Nephron progenitor cell (in vitro differentiated cells): ENCODE measurements around the gene PPP6C.
A peak's percentile ranks its signal among the peaks of the same experiment; 100 is the strongest.
"Not testable (repeated sequence)": the region's sequence is repeated elsewhere in the genome, so short reads cannot be mapped to it uniquely, and the experiment has no call there.

ENCODE experiments used
- DNase-seq: peaks from one replicate; pipeline ENCODE4 v3.0.0; 2021
- H3K27ac Mint-ChIP-seq: 2 replicates; pipeline ENCODE4 v1.8.0; 2021; ENCODE audit warnings: mild to moderate bottlenecking, moderate library complexity, mixed read lengths
- H3K27me3 Mint-ChIP-seq: 2 replicates; pipeline ENCODE4 v1.8.0; 2021; ENCODE audit warnings: mild to moderate bottlenecking, low read depth, mixed read lengths; ENCODE audit not compliant: poor library complexity
- H3K36me3 Mint-ChIP-seq: 2 replicates; pipeline ENCODE4 v1.8.0; 2021; ENCODE audit warnings: low read depth, mixed read lengths
- H3K4me1 Mint-ChIP-seq: 2 replicates; pipeline ENCODE4 v1.8.0; 2021; ENCODE audit warnings: mixed read lengths
- H3K4me3 Mint-ChIP-seq: 2 replicates; pipeline ENCODE4 v1.8.0; 2021; ENCODE audit warnings: mild to moderate bottlenecking, moderate library complexity, mixed read lengths
- H3K9me3 Mint-ChIP-seq: 2 replicates; pipeline ENCODE4 v1.8.0; 2021; ENCODE audit warnings: mild to moderate bottlenecking, moderate library complexity, mixed read lengths
- TF ChIP-seq, protein P1 (sequence below): fragments of 200-600 bp; sonication (generic); IDR thresholded peaks from 2 replicates; pipeline ENCODE4 v1.5.0; 2021; ENCODE audit warnings: antibody characterized with exemption

The PPP6C gene

DNA sequence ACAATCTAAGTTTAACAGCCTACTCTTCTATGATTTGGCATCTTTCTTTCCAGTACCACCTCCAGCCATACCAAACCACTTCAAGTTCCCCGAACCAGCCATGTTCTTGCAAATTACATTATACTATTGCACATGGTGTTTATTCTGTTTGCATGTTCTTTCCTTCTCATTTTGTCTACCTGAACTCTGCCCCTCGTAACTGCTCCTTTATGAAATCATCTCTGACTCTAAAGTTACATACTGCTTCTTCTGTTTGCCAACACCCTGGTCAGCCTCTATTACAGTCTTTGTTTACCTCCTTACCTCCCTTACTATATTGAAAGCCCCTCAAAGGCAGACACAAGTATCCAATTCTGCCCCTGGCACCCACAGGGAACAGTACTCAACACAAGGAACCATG is 6.0 kb downstream of the PPP6C start:
- Mint-ChIP-seq H3K27ac (no peak overlapping the region), H3K9me3 (peaks cover 14% of the 10 kb centered on the region), H3K36me3 (peaks cover 48% of the 10 kb centered on the region), H3K4me3 (no peak overlapping the region), H3K27me3 (peaks cover 5% of the 10 kb centered on the region), H3K4me1 (peaks cover 21% of the 10 kb centered on the region)
- TF ChIP-seq, protein P1, sequence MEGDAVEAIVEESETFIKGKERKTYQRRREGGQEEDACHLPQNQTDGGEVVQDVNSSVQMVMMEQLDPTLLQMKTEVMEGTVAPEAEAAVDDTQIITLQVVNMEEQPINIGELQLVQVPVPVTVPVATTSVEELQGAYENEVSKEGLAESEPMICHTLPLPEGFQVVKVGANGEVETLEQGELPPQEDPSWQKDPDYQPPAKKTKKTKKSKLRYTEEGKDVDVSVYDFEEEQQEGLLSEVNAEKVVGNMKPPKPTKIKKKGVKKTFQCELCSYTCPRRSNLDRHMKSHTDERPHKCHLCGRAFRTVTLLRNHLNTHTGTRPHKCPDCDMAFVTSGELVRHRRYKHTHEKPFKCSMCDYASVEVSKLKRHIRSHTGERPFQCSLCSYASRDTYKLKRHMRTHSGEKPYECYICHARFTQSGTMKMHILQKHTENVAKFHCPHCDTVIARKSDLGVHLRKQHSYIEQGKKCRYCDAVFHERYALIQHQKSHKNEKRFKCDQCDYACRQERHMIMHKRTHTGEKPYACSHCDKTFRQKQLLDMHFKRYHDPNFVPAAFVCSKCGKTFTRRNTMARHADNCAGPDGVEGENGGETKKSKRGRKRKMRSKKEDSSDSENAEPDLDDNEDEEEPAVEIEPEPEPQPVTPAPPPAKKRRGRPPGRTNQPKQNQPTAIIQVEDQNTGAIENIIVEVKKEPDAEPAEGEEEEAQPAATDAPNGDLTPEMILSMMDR = no peak
- DNase-seq = no peak

DNA sequence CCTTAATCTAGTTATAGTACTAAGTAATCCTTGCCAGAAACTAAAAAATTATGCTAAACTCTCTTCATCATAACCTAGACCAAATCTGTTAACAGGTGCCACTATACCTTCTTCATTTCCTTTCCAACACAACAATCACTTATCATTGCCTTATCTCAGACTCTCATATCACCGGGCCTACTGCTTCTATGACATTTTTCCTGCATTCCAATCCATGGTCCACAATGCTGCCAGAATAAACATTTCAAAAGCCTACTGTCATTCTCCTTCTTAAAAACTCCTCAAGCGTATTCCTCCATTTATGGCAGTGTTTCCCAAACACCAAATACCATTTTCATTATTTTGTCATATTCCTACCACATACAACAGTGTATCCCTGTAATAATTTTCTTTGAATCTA is 6.5 kb downstream of the PPP6C start:
- Mint-ChIP-seq H3K27ac (no peak overlapping the region), H3K27me3 (peaks cover 5% of the 10 kb centered on the region), H3K4me3 (no peak overlapping the region), H3K36me3 (peaks cover 53% of the 10 kb centered on the region), H3K4me1 (peaks cover 16% of the 10 kb centered on the region), H3K9me3 (peaks cover 16% of the 10 kb centered on the region)
- no peak for DNase-seq
- TF ChIP-seq, protein P1 = no peak

DNA sequence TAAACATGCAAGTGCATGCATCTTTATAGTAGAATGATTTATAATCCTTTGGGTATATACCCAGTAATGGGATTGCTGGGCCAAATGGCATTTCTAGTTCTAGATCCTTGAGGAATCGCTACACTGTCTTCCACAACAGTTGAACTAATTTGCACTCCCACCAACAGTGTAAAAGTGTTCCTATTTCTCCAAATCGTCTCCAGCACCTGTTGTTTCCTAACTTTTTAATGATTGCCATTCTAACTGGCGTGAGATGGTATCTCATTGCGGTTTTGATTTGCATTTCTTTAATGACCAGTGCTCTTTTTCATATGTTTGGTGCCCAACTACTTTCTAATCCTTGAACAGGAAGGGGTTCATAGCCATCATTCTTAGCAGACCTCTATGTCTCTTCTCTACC is 7.8 kb downstream of the PPP6C start:
- H3K36me3 Mint-ChIP-seq = peaks cover 63% of the 10 kb centered on the region
- not testable (repeated sequence) for DNase-seq, H3K4me3 Mint-ChIP-seq, H3K27me3 Mint-ChIP-seq, H3K27ac Mint-ChIP-seq
- H3K9me3 Mint-ChIP-seq = peaks cover 20% of the 10 kb centered on the region
- H3K4me1 Mint-ChIP-seq = peaks cover 12% of the 10 kb centered on the region

DNA sequence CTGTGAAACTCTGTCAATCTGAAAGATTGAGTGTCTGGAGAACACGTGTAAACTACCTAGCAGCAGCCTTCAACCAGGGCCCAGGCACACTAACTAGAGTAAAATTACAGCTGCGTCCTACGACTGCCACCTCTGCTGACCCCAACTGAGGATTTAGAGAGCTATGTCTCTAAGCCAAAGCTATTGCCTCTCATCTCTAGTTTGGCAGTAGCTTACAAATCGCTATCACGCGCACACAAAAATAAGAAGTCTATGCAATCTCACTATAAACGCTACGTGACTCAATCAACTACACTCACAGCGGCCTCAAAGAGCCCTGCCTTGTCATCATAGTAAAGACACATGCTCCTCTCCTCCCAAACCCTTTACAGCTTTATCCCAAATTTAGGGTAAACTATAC is 8.7 kb downstream of the PPP6C start:
- Mint-ChIP-seq H3K9me3 (peaks cover 24% of the 10 kb centered on the region), H3K27ac (no peak overlapping the region), H3K36me3 (peaks cover 72% of the 10 kb centered on the region), H3K4me1 (peaks cover 17% of the 10 kb centered on the region), H3K27me3 (peaks cover 5% of the 10 kb centered on the region), H3K4me3 (no peak overlapping the region)
- DNase-seq = no peak
- TF ChIP-seq, protein P1 = no peak

DNA sequence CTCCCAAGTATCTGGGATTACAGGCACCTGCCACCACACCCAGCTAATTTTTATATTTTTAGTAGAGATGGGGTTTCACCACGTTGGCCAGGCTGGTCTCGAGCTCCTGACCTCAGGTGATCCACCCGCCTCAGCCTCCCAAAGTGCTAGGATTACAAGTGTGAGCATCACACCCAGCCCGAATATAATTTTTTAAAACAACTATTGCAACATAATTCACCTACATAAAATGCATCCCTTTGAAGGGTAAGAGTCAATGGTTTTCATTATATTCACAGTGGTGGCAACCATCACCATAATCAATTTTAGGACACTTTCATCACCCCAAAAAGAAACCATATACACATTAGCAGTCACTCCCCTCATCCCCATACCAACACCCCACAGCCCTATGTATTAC is 9.8 kb downstream of the PPP6C start:
- peaks cover 77% of the 10 kb centered on the region for H3K36me3 Mint-ChIP-seq
- H3K27me3 Mint-ChIP-seq, DNase-seq, H3K27ac Mint-ChIP-seq, H3K4me3 Mint-ChIP-seq: not testable (repeated sequence)
- peaks cover 24% of the 10 kb centered on the region for H3K9me3 Mint-ChIP-seq
- peaks cover 17% of the 10 kb centered on the region for H3K4me1 Mint-ChIP-seq

DNA sequence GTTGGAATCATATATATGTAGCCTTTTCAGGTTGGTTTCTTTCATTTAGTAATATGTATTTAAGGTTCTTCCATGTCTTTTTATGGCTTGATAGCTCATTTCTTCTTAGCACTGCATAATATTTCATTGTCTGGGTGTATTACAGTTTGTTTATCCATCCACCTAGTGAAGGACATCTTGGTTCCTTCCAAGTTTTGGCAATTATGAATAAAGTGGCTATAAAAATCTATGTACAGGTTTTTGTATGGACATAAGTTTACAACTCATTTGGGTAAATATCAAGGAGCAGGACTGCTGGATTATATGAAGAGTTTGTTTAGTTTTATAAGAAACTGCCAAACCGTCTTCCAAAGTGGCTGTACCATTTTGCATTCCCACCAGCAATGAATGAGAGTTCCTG is 11.7 kb downstream of the PPP6C start:
- Mint-ChIP-seq H3K4me1 (peaks cover 17% of the 10 kb centered on the region), H3K36me3 (peaks cover 77% of the 10 kb centered on the region), H3K27me3 (peaks cover 5% of the 10 kb centered on the region), H3K9me3 (peaks cover 21% of the 10 kb centered on the region), H3K27ac (no peak overlapping the region), H3K4me3 (no peak overlapping the region)
- DNase-seq = no peak
- TF ChIP-seq, protein P1 = no peak

DNA sequence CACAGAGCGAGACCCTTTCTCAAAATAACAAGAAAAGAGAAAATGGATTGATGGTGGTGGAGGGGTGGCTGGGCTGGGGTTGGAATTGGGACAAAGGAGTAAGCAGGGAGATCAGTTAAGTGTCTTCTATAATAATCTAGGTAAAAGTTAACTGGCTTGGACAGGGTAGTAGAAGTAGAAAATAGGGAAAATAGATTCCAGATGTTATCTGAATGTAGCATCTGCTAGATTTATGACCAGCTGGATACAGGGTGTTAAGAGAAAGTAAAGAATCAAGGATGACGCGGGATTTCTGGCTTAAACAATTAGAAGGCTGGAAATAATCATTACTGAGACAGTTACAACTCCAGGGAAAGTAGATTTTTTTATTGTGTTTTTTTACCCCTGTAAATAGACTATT is 13.0 kb downstream of the PPP6C start:
- no peak overlapping the region for H3K4me3 Mint-ChIP-seq
- TF ChIP-seq, protein P1 = no peak
- H3K4me1 Mint-ChIP-seq = peaks cover 17% of the 10 kb centered on the region
- H3K27ac Mint-ChIP-seq = peak overlapping the region; percentile 94
- peaks cover 5% of the 10 kb centered on the region for H3K27me3 Mint-ChIP-seq
- DNase-seq = no peak
- peaks cover 78% of the 10 kb centered on the region for H3K36me3 Mint-ChIP-seq
- H3K9me3 Mint-ChIP-seq = peaks cover 14% of the 10 kb centered on the region
